ENCODE results near the gene SFTPA2.
"Not testable (repeated sequence)": the region's sequence is repeated elsewhere in the genome, so short reads cannot be mapped to it uniquely, and the experiment has no call there.

Gene SFTPA2

DNA sequence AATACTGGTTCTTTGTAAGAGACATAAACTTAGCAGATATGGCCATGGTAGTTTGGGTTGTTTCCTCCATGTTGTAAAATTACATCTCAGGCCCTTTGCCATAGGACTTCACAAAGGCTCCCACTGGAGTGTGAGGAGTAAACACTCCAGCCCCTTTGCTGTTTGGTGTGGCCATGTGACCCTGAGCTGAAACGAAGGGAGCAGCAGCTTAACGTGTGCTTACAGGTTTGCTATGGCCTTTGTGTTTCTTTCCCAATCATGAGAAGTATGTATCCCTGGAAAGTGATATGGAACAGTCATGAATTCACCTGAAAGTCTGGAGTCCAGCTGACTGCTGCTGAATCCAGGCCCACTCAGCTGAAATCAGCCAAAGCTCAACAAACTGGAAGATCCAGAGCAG, 26.7 kb upstream of the SFTPA2 start:
- H3K36me3 ChIP-seq (ENCODE audit: insufficient read depth, low read length): no peaks in the 10 kb centered on the region
- no peak overlapping the region for H2AFZ ChIP-seq (ENCODE audit: low read length, unreplicated experiment)
- H3K79me2 ChIP-seq (ENCODE audit: control insufficient read depth, insufficient read depth, low read length, unreplicated experiment): no peaks in the 10 kb centered on the region
- H3K4me1 ChIP-seq (ENCODE audit: control insufficient read depth, insufficient read depth, low read length, unreplicated experiment): no peaks in the 10 kb centered on the region
- H3K4me3 ChIP-seq (ENCODE audit: low read depth, low read length): no peak overlapping the region
- no peak overlapping the region for H3K27ac ChIP-seq (ENCODE audit: low read depth, low read length)
- H3K27me3 ChIP-seq (ENCODE audit: insufficient read depth, low read length): peaks cover 60% of the 10 kb centered on the region

DNA sequence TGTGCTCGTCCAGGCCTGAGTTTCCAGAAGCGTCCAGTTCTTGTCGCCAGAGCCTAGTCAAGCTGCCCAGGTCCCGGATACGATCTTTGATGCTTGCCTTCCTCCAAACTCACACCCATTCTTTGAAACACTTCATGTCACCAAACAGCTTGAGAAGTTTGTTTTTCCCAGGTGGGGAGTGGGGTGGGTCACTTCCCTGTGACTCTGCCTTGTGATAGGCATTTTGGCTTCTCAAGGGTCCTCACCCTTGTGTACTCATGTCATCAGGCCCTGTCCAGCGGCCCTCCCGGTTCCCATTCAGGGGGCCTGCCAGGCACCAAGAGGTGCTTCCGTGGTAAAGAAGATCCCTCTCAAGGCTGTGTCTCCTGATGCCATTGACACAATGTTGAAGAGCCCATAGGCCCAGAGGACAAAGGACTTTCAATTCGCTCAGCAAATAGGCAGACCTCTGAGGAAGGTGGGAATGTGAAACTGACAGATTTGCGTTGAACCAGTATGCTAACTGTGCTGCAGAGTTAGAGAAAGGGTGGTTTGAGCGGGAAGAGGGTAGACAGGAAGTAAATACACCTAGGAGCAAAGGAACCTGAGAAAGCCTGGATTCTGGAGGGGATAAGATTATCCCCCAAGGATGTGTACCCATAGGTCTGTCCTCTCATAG, 25.8 kb upstream of the SFTPA2 start:
- Histone ChIP-seq H3K4me1 (ENCODE audit: control insufficient read depth, insufficient read depth, low read length, unreplicated experiment) (no peaks in the 10 kb centered on the region), H3K27me3 (ENCODE audit: insufficient read depth, low read length) (peaks cover 63% of the 10 kb centered on the region), H3K27ac (ENCODE audit: low read depth, low read length) (no peak overlapping the region), H3K79me2 (ENCODE audit: control insufficient read depth, insufficient read depth, low read length, unreplicated experiment) (no peaks in the 10 kb centered on the region), H2AFZ (ENCODE audit: low read length, unreplicated experiment) (no peak overlapping the region), H3K4me3 (ENCODE audit: low read depth, low read length) (no peak overlapping the region), H3K36me3 (ENCODE audit: insufficient read depth, low read length) (no peaks in the 10 kb centered on the region)

DNA sequence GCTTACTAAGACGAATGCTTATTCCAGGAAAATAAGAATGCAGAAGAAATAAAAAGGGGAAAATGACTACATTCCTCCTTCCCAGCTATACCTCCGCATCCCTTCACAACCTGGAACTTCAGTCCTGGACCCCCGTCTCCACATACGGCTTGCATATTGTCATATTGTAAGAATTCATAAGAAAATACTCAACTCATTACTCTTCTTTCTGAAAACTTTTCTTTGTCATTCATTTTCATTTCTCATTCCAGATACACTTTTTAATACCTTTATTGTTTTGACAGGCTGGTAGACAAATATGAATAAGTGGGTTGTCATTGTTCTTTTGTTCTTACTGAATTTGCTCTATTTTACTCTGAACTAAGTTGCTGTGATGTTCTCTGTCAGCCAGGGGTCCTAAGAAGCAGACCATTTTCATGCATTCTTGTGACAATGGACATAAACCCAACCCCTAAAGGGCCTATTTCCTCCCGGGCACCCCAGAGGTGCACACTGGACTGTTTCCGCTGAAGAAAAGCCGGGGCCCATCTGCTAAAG, 23.3 kb upstream of the SFTPA2 start:
- H2AFZ ChIP-seq (ENCODE audit: low read length, unreplicated experiment): no peak overlapping the region
- H3K36me3 ChIP-seq (ENCODE audit: insufficient read depth, low read length): no peaks in the 10 kb centered on the region
- H3K27me3 ChIP-seq (ENCODE audit: insufficient read depth, low read length): peaks cover 74% of the 10 kb centered on the region
- no peak overlapping the region for H3K4me3 ChIP-seq (ENCODE audit: low read depth, low read length)
- no peak overlapping the region for H3K27ac ChIP-seq (ENCODE audit: low read depth, low read length)
- H3K4me1 ChIP-seq (ENCODE audit: control insufficient read depth, insufficient read depth, low read length, unreplicated experiment): no peaks in the 10 kb centered on the region
- no peaks in the 10 kb centered on the region for H3K79me2 ChIP-seq (ENCODE audit: control insufficient read depth, insufficient read depth, low read length, unreplicated experiment)

DNA sequence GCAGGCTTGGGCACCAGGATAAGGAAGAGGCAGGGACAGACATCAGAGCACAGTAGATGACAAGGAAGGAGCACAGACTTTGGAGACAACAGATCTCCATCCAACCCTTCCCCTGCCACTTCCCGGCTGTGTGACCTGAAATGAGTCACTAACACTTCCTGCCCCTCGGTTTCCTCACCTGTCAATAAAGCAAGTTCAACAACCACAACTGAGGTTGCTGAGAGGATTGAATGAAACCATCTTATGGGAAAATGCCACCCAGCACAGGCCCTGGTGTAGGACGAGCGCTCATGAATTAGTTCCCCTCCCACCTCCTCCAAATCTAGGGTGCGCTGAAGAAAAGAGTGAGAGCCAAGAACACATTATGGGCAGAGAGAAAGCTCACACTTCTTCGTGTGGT, 22.7 kb upstream of the SFTPA2 start:
- not testable (repeated sequence) for H3K79me2 ChIP-seq (ENCODE audit: control insufficient read depth, insufficient read depth, low read length, unreplicated experiment); H3K36me3 ChIP-seq (ENCODE audit: insufficient read depth, low read length); H3K27ac ChIP-seq (ENCODE audit: low read depth, low read length); H3K4me3 ChIP-seq (ENCODE audit: low read depth, low read length); H3K4me1 ChIP-seq (ENCODE audit: control insufficient read depth, insufficient read depth, low read length, unreplicated experiment); H2AFZ ChIP-seq (ENCODE audit: low read length, unreplicated experiment)
- H3K27me3 ChIP-seq (ENCODE audit: insufficient read depth, low read length): peaks cover 74% of the 10 kb centered on the region

DNA sequence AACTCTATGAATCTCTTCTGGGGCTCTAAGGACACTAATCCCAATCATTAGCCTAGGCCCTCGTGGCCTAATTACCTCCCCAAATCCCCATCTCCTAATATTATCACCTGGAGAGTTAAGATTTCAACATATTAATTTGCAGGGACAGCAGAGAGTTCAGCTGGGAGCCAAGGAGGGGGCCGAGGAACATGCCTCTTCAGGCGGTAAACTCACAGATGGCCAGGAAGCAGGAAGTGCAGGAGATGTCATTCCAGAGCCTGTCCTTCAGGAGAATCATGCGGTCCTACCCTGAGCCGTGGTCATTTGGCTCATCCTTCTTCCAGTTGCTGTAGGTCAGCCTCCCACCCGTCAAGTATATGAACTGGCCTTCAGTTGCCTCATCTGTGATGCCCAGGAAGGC, 21.9 kb upstream of the SFTPA2 start:
- Histone ChIP-seq H3K79me2 (ENCODE audit: control insufficient read depth, insufficient read depth, low read length, unreplicated experiment) (no peaks in the 10 kb centered on the region), H2AFZ (ENCODE audit: low read length, unreplicated experiment) (no peak overlapping the region), H3K4me1 (ENCODE audit: control insufficient read depth, insufficient read depth, low read length, unreplicated experiment) (no peaks in the 10 kb centered on the region), H3K27me3 (ENCODE audit: insufficient read depth, low read length) (peaks cover 76% of the 10 kb centered on the region), H3K27ac (ENCODE audit: low read depth, low read length) (no peak overlapping the region), H3K36me3 (ENCODE audit: insufficient read depth, low read length) (no peaks in the 10 kb centered on the region), H3K4me3 (ENCODE audit: low read depth, low read length) (no peak overlapping the region)

DNA sequence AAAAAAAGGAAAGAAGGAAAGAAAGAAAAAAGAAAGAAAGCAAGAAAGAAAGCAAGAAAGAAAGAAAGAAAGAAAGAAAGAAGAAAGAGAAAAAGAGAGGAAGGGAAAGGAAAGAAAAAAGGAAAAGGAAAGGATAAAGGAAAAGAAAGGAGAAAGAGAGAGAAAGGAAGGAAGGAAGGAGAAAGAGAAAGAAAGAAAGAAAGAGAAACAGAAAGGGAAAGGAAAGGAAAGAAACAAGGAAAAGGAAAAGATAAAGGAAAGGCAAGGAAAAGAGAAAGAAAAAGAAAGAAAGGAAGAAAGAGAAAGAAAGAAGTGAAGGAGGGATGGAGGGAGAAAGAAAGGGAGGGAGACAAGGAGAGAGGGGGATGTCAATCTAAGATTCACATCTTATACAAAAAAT, 20.8 kb upstream of the SFTPA2 start:
- no peaks in the 10 kb centered on the region for H3K4me1 ChIP-seq (ENCODE audit: control insufficient read depth, insufficient read depth, low read length, unreplicated experiment)
- H2AFZ ChIP-seq (ENCODE audit: low read length, unreplicated experiment): no peak overlapping the region
- peaks cover 74% of the 10 kb centered on the region for H3K27me3 ChIP-seq (ENCODE audit: insufficient read depth, low read length)
- H3K79me2 ChIP-seq (ENCODE audit: control insufficient read depth, insufficient read depth, low read length, unreplicated experiment): no peaks in the 10 kb centered on the region
- H3K4me3 ChIP-seq (ENCODE audit: low read depth, low read length): no peak overlapping the region
- no peaks in the 10 kb centered on the region for H3K36me3 ChIP-seq (ENCODE audit: insufficient read depth, low read length)
- H3K27ac ChIP-seq (ENCODE audit: low read depth, low read length): no peak overlapping the region

DNA sequence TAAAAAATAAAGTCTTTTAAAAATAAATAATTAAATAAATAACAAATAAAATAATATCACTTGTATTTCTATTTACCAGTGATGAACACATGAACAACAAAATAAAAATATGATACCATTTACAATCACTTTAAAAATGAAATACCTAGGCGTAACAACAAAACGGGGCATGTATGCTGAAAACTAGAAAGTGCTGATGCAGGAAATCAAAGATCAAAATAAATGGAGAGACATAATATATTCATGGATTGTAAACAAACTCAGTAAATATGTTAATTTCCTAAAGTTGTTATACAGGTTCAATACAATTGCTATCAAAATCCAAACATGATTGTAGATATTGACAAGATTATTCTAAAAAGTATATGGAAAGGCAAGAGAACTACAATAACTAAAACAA, 19.2 kb upstream of the SFTPA2 start:
- peaks cover 58% of the 10 kb centered on the region for H3K27me3 ChIP-seq (ENCODE audit: insufficient read depth, low read length)
- H3K36me3 ChIP-seq (ENCODE audit: insufficient read depth, low read length): no peaks in the 10 kb centered on the region
- H3K79me2 ChIP-seq (ENCODE audit: control insufficient read depth, insufficient read depth, low read length, unreplicated experiment): no peaks in the 10 kb centered on the region
- no peak overlapping the region for H3K27ac ChIP-seq (ENCODE audit: low read depth, low read length)
- no peak overlapping the region for H3K4me3 ChIP-seq (ENCODE audit: low read depth, low read length)
- H2AFZ ChIP-seq (ENCODE audit: low read length, unreplicated experiment): no peak overlapping the region
- H3K4me1 ChIP-seq (ENCODE audit: control insufficient read depth, insufficient read depth, low read length, unreplicated experiment): no peaks in the 10 kb centered on the region

DNA sequence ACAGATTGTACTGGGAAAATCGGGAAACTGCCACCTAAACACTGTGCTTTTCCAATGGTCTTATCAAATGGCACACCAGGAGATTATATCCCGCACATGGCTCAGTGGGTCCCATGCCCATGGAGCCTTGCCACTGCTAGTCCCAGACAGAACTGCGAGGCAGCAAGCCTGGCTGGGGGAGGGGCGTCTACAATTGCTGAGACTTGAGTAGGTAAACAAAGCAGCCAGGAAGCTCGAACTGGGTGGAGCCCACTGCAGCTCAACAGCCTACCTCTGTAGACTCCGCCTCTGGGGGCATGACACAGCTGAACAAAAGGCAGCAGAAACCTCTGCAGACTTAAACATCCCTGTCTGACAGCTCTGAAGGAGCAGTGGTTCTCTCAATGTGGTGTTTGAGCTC, 10.4 kb upstream of the SFTPA2 start:
- not testable (repeated sequence) for H3K4me1 ChIP-seq (ENCODE audit: control insufficient read depth, insufficient read depth, low read length, unreplicated experiment); H3K27ac ChIP-seq (ENCODE audit: low read depth, low read length); H2AFZ ChIP-seq (ENCODE audit: low read length, unreplicated experiment); H3K36me3 ChIP-seq (ENCODE audit: insufficient read depth, low read length); H3K4me3 ChIP-seq (ENCODE audit: low read depth, low read length); H3K79me2 ChIP-seq (ENCODE audit: control insufficient read depth, insufficient read depth, low read length, unreplicated experiment)
- peaks cover 53% of the 10 kb centered on the region for H3K27me3 ChIP-seq (ENCODE audit: insufficient read depth, low read length)

DNA sequence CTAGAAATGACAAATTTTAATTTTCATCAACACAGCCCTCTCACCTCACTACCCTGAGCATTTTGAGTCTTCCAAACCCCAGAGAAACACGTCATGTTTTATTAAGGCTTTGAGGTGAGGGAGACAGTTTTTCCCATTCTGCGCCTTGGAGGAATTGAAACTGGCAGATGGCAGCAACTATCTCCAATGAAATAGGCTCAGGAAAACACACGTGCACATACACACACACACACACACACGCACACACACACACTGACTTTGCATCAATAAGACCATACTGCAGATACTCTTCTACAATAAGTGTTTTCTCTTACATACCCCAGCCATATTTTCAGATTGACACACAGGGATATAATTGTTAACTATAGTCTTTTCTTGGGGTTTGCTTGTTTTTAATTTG, 3.2 kb upstream of the SFTPA2 start:
- Histone ChIP-seq H3K79me2 (ENCODE audit: control insufficient read depth, insufficient read depth, low read length, unreplicated experiment) (no peaks in the 10 kb centered on the region), H3K4me1 (ENCODE audit: control insufficient read depth, insufficient read depth, low read length, unreplicated experiment) (no peaks in the 10 kb centered on the region), H2AFZ (ENCODE audit: low read length, unreplicated experiment) (no peak overlapping the region), H3K27me3 (ENCODE audit: insufficient read depth, low read length) (peaks cover 63% of the 10 kb centered on the region), H3K27ac (ENCODE audit: low read depth, low read length) (no peak overlapping the region), H3K4me3 (ENCODE audit: low read depth, low read length) (no peak overlapping the region), H3K36me3 (ENCODE audit: insufficient read depth, low read length) (no peaks in the 10 kb centered on the region)

DNA sequence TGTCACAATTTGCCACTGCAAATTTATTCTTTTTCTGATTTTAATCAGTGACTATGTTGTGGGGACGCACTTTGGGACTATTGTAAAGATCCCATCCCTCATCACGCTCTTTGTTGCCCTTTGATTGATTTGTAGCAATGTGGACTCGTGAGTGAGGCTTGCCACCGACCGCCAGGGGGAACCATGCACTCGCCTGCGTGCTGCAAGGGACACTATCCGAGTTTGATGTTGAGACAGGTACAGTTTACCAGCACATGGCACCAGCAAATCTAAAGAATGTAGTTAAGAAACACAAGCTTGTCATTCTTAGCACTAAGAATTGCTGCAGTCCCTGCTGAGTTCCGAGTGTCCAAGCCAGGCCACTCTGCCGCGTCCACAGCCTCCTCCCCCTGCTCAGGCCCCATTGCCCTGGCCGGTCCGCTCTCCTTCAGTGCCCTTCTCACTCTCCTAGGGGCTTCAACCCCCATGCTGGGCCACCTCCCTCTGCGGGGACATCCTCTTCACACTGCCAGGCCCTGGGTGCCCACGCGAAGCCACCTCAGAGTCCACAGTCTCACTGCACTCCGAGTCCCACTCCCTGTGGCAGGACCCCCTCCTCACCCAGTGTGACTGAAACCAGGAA, 2.0 kb upstream of the SFTPA2 start:
- H2AFZ ChIP-seq (ENCODE audit: low read length, unreplicated experiment): no peak overlapping the region
- H3K4me1 ChIP-seq (ENCODE audit: control insufficient read depth, insufficient read depth, low read length, unreplicated experiment): no peaks in the 10 kb centered on the region
- peak overlapping the region; percentile 42; the same call in 1 of the 2 replicates for H3K4me3 ChIP-seq (ENCODE audit: low read depth, low read length)
- no peaks in the 10 kb centered on the region for H3K79me2 ChIP-seq (ENCODE audit: control insufficient read depth, insufficient read depth, low read length, unreplicated experiment)
- peaks cover 51% of the 10 kb centered on the region for H3K27me3 ChIP-seq (ENCODE audit: insufficient read depth, low read length)
- H3K27ac ChIP-seq (ENCODE audit: low read depth, low read length): no peak overlapping the region
- no peaks in the 10 kb centered on the region for H3K36me3 ChIP-seq (ENCODE audit: insufficient read depth, low read length)

DNA sequence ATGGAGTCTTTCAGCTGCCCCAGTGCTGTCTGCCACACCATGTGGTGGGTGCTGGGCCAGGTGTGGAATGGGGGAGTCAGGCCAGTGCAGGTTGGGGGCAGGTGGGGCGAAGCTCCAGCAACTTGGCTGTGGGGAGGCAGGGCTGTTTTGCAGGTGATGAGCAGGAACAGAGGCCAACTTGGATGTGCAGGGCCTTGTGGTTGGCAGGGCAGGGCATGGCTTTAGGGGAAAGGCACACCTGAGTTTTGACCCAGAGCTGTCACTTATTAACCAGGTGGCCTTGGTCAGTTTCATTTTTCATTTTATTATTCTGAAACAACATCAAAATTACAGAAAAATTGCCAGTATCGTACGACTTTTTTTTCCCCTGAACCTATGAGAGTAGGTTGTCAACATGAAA, 1.1 kb upstream of the SFTPA2 start:
- Histone ChIP-seq H3K4me3 (ENCODE audit: low read depth, low read length) (no peak overlapping the region), H3K79me2 (ENCODE audit: control insufficient read depth, insufficient read depth, low read length, unreplicated experiment) (no peaks in the 10 kb centered on the region), H3K36me3 (ENCODE audit: insufficient read depth, low read length) (no peaks in the 10 kb centered on the region), H2AFZ (ENCODE audit: low read length, unreplicated experiment) (no peak overlapping the region), H3K27me3 (ENCODE audit: insufficient read depth, low read length) (peaks cover 42% of the 10 kb centered on the region), H3K4me1 (ENCODE audit: control insufficient read depth, insufficient read depth, low read length, unreplicated experiment) (no peaks in the 10 kb centered on the region), H3K27ac (ENCODE audit: low read depth, low read length) (no peak overlapping the region)
